HG03159 (cell line): Measurements from ENCODE around the gene TECR.
"Not testable (repeated sequence)": the region's sequence is repeated elsewhere in the genome, so short reads cannot be mapped to it uniquely, and the experiment has no call there.

Experiments
- ATAC-seq: cut with Tn5 transposase; IDR thresholded peaks from one replicate; pipeline ENCODE4 v1.9.1; 2021; ENCODE audit warnings: mild to moderate bottlenecking, moderate library complexity; ENCODE audit not compliant: unreplicated experiment

The TECR gene

GRCh38 chr19:14529254-14530004 is at the start of gene TECR:
Gene TECR (plus strand): TSS chr19:14529594. CDS start chr19:14529697, 103 bp downstream.
- peak; percentile 91 for ATAC-seq

- no peak for ATAC-seq
Observed at GRCh38 chr19:14479975-14480699, 49.3 kb upstream of the TECR start.

- no peak for ATAC-seq
Observed at GRCh38 chr19:14480700-14481079, 48.7 kb upstream of the TECR start.

- ATAC-seq = no peak
Observed at GRCh38 chr19:14482172-14482941, 47.0 kb upstream of the TECR start.

- no peak for ATAC-seq
Observed at GRCh38 chr19:14487370-14488125, 41.8 kb upstream of the TECR start.

GRCh38 chr19:14492756-14493337 is 36.5 kb upstream of the TECR start:
- no peak for ATAC-seq

- ATAC-seq = no peak
Observed at GRCh38 chr19:14494411-14494810, 35.0 kb upstream of the TECR start.

GRCh38 chr19:14494910-14495671 is 34.3 kb upstream of the TECR start:
- no peak for ATAC-seq

- peak; percentile 35 for ATAC-seq
Observed at GRCh38 chr19:14495672-14496028, 33.7 kb upstream of the TECR start.

- ATAC-seq = peak; percentile 64
Observed at GRCh38 chr19:14496029-14496833, 33.2 kb upstream of the TECR start, which contains the start of gene GIPC1. Gene GIPC1 (minus strand): TSS chr19:14496127. CDS start chr19:14482976, 13,151 bp downstream.

GRCh38 chr19:14496834-14497227 is 32.6 kb upstream of the TECR start:
- ATAC-seq = no peak

GRCh38 chr19:14497228-14497921 is 32.0 kb upstream of the TECR start:
- no peak for ATAC-seq

- ATAC-seq = no peak
Observed at GRCh38 chr19:14502334-14503092, 26.9 kb upstream of the TECR start.

- ATAC-seq = no peak
Observed at GRCh38 chr19:14503285-14503684, 26.1 kb upstream of the TECR start.

GRCh38 chr19:14504575-14504974 is 24.8 kb upstream of the TECR start:
- not testable (repeated sequence) for ATAC-seq

GRCh38 chr19:14505488-14506239 is 23.7 kb upstream of the TECR start:
- no peak for ATAC-seq
